22Rv1 (cell line): ENCODE data around the gene DFFB.

Experiments
- H3K27ac ChIP-seq: fragments of 450-650 bp; 2 replicates; pipeline ENCODE4 v1.5.1; 2017
- CTCF ChIP-seq: fragments of 450-650 bp; IDR thresholded peaks from 2 replicates; pipeline ENCODE4 v1.5.1; 2017; ENCODE audit warnings: mild to moderate bottlenecking
- ZFX ChIP-seq: fragments of 450-650 bp; IDR thresholded peaks from 2 replicates; pipeline ENCODE4 v1.6.1; 2017; ENCODE audit warnings: antibody characterized with exemption, borderline replicate concordance

The DFFB gene

GRCh38 chr1:3926956-3927355 is 69.7 kb downstream of the DFFB start:
- no peak overlapping the region for H3K27ac ChIP-seq
- TF ChIP-seq ZFX, result no peak
- TF ChIP-seq CTCF, result no peak

GRCh38 chr1:3928586-3928985 is 71.3 kb downstream of the DFFB start:
- H3K27ac ChIP-seq, result no peak overlapping the region
- TF ChIP-seq ZFX, result no peak
- TF ChIP-seq CTCF, result no peak

- no peak overlapping the region for H3K27ac ChIP-seq
- no peak for TF ChIP-seq ZFX
- no peak for TF ChIP-seq CTCF
These were observed 71.8 kb downstream of the DFFB start for GRCh38 chr1:3929126-3929525.

DNA sequence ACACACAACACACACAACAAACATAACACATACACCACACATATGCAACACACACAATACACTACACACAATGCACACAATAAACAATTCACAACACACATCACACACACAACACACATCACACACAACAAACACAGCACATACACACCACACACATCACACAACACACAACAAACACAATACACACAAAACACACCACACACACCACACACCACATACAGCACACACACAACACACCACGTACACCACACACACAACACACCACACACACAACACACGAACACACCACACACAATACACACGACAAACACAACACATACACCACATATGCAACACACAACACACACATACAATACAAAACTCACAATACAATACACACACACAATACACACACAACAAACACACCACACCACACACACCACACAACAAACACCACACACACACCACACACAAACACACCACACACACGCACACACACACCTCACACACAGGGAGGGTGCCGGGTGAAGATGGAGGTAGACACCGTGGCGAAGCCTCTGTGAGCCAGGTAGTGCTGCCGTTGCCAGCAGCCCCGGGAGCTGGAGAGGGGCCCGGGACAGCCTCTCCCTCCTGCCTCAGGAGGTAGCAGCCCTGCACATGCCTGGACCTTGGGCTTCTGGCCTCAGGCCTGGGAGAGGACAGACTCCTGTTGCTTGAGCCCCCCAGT is 73.2 kb downstream of the DFFB start:
- H3K27ac ChIP-seq, result no peak overlapping the region
- TF ChIP-seq ZFX, result no peak
- no peak for TF ChIP-seq CTCF

- TF ChIP-seq ZFX (no peak), CTCF (no peak)
- H3K27ac ChIP-seq, result no peak overlapping the region
These were observed 74.0 kb downstream of the DFFB start for GRCh38 chr1:3931007-3931912.

GRCh38 chr1:3932156-3932919 is 75.1 kb downstream of the DFFB start:
- TF ChIP-seq ZFX (no peak), CTCF (no peak)
- no peak overlapping the region for H3K27ac ChIP-seq
